Thyroid gland (tissue), 4 donors: Measurements from ENCODE around the gene SH2D4B.

Experiments
- CTCF ChIP-seq, 6 experiments: fragments of 200-600 bp in 3 of 6; fragments of 450-650 bp in 3 of 6; sonication (generic) in 3 of 6; IDR thresholded peaks; one replicate each; pipeline ENCODE4 v1.5.1; 2016 to 2019; ENCODE audit warnings: antibody characterized with exemption in 6 of 6, mild to moderate bottlenecking in 2 of 6, inconsistent platforms in 1 of 6, moderate library complexity in 1 of 6
- POLR2A ChIP-seq, 2 donors: fragments of 450-650 bp; IDR thresholded peaks; one replicate each; pipeline ENCODE4 v1.6.1; 2017; ENCODE audit warnings: antibody characterized with exemption in 2 of 2, mild to moderate bottlenecking in 2 of 2, moderate library complexity in 1 of 2

DNA sequence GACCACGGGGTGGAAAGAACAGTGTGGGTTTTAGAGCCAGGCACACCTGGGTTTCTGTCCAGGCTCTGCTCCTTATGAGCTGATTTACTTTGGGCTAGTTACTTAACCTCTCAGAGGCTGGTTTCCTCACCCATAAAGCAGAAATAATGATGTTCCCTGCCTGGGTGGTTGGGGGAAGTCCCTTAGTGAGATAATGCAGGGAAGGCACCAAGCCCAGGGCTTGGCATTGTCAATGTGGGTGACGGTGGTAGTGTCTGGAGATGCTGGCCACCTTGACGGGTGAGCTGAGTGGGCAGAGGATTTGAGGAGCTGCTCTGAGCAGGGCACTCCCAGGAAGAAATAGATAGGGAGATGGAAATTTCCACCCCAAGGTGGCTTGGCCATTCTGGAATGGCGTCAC lies 65.2 kb downstream of the SH2D4B start:
- no peak for TF ChIP-seq CTCF (IDR thresholded peaks at IDR 0.05)
- no peak for TF ChIP-seq POLR2A (IDR thresholded peaks at IDR 0.05)
